A549 (cell line): ENCODE data around the gene NCOR2. TPM values are rescaled to one million over a fixed set of nuclear protein-coding genes. Genes with fewer than 3 reads are reported as not detected.

ENCODE experiments used
- ATAC-seq, 2 experiments: fragments of 200-7000 bp in 1 of 2; fragments of >200 bp in 1 of 2; cut with Nextera tagmentation in 1 of 2; cut with Tn5 transposase in 1 of 2; 3 replicates each; pipeline versions ENCODE4 v1.8.0 to v1.9.1; 2018 to 2020; ENCODE audit warnings: mild to moderate bottlenecking in 1 of 2, moderate library complexity in 1 of 2
- CTCF ChIA-PET: fragments of 300-600 bp; sonication (Branson Sonifier 250); formaldehyde crosslinking; extraction: SDS; loops from one replicate; lab custom pipeline; 2021; ENCODE audit warnings: antibody characterized with exemption, inconsistent platforms; lab: Yijun Ruan, JAX
- POLR2A ChIA-PET: fragments of 350-600 bp; formaldehyde crosslinking; extraction: SDS; loops from one replicate; lab custom pipeline; 2021; ENCODE audit warnings: antibody characterized with exemption, inconsistent platforms; lab: Yijun Ruan, JAX
- DNase-seq, 2 experiments: peaks; one replicate each; pipeline versions ENCODE4 v3.0.0 to v3.0.0-alpha.2; 2011 to 2016; ENCODE audit warnings: low read depth in 1 of 2, low spot score in 1 of 2
- FAIRE-seq: peaks from 2 replicates; lab custom pipeline; 2011; peaks lifted over from hg19 to GRCh38; lab: Jason Lieb, UNC
- H3K27ac ChIP-seq, 2 experiments: fragments of >200 bp; sonication (Bioruptor Twin); formaldehyde crosslinking; 3 replicates each; pipeline ENCODE4 v1.5.1; 2016 to 2017
- H3K4me1 ChIP-seq: fragments of >200 bp; sonication (Bioruptor Twin); formaldehyde crosslinking; 3 replicates; pipeline ENCODE4 v1.6.1; 2016
- H3K4me2 ChIP-seq: fragments of >200 bp; sonication (Bioruptor Twin); formaldehyde crosslinking; 3 replicates; pipeline ENCODE4 v1.6.1; 2016
- H3K4me3 ChIP-seq: fragments of >200 bp; sonication (Bioruptor Twin); formaldehyde crosslinking; 3 replicates; pipeline ENCODE4 v1.5.1; 2016
- H3K9me3 ChIP-seq: fragments of >200 bp; sonication (Bioruptor Twin); formaldehyde crosslinking; 3 replicates; pipeline ENCODE4 v1.6.1; 2016
- CBX2 ChIP-seq: fragments of 200-600 bp; sonication (generic); IDR thresholded peaks from 2 replicates; pipeline ENCODE4 v1.6.1; 2016; ENCODE audit warnings: low read depth, mild to moderate bottlenecking, borderline replicate concordance
- CEBPB ChIP-seq, 2 experiments: fragments of >200 bp in 1 of 2; sonication (Bioruptor Twin) in 1 of 2; formaldehyde crosslinking in 1 of 2; IDR thresholded peaks; 2 replicates each; pipeline ENCODE4 v1.6.1; 2012 to 2016
- CHD4 ChIP-seq: fragments of 200-600 bp; sonication (generic); IDR thresholded peaks from 2 replicates; pipeline ENCODE4 v1.6.1; 2016; ENCODE audit warnings: antibody characterized with exemption, mild to moderate bottlenecking, borderline replicate concordance
- EHMT2 ChIP-seq: fragments of 200-600 bp; sonication (generic); IDR thresholded peaks from 2 replicates; pipeline ENCODE4 v1.6.1; 2016; ENCODE audit warnings: antibody characterized with exemption, low read depth, mild to moderate bottlenecking, moderate library complexity
- FOSB ChIP-seq: fragments of 250-450 bp; sonication (Bioruptor Pico); IDR thresholded peaks from 2 replicates; pipeline ENCODE4 v1.5.0; 2020; ENCODE audit warnings: mild to moderate bottlenecking, moderate library complexity
- GATA3 ChIP-seq: IDR thresholded peaks from 2 replicates; pipeline ENCODE4 v1.6.1; 2012; ENCODE audit warnings: borderline replicate concordance
- HDAC2 ChIP-seq: fragments of 200-600 bp; sonication (generic); IDR thresholded peaks from 2 replicates; pipeline ENCODE4 v1.6.1; 2016
- HOXB5 ChIP-seq: fragments of 250-450 bp; sonication (Bioruptor Pico); IDR thresholded peaks from 2 replicates; pipeline ENCODE4 v1.5.0; 2020; ENCODE audit warnings: mild to moderate bottlenecking, moderate library complexity
- JUNB ChIP-seq: fragments of >200 bp; sonication (Bioruptor Twin); formaldehyde crosslinking; IDR thresholded peaks from 2 replicates; pipeline ENCODE4 v1.6.1; 2016
- KDM1A ChIP-seq: fragments of 200-600 bp; sonication (generic); IDR thresholded peaks from 2 replicates; pipeline ENCODE4 v1.6.1; 2016; ENCODE audit warnings: low read depth, mild to moderate bottlenecking
- KDM5A ChIP-seq: fragments of 200-600 bp; sonication (generic); IDR thresholded peaks from 2 replicates; pipeline ENCODE4 v1.6.1; 2016; ENCODE audit warnings: antibody characterized with exemption, mild to moderate bottlenecking
- NFE2L2 ChIP-seq: fragments of 150-350 bp; conservative IDR thresholded peaks from 2 replicates; pipeline ENCODE4 v1.6.1; 2014; ENCODE audit warnings: low read length
- NPAS2 ChIP-seq: fragments of 250-450 bp; sonication (Bioruptor Pico); IDR thresholded peaks from 2 replicates; pipeline ENCODE4 v1.8.0; 2022; ENCODE audit warnings: mild to moderate bottlenecking, moderate library complexity, borderline replicate concordance
- PHF8 ChIP-seq: fragments of 200-600 bp; sonication (generic); IDR thresholded peaks from 2 replicates; pipeline ENCODE4 v1.6.1; 2016; ENCODE audit warnings: low read depth, mild to moderate bottlenecking, antibody characterized with exemption, moderate library complexity, borderline replicate concordance
- RAD21 ChIP-seq, 2 experiments: fragments of >200 bp in 1 of 2; sonication (Bioruptor Twin) in 1 of 2; formaldehyde crosslinking in 1 of 2; IDR thresholded peaks in 1 of 2; conservative IDR thresholded peaks in 1 of 2; 2 replicates in 1 of 2; 3 replicates in 1 of 2; pipeline ENCODE4 v1.6.1; 2012 to 2018; ENCODE audit warnings: inconsistent platforms in 1 of 2
- RARB ChIP-seq: fragments of 250-450 bp; sonication (Bioruptor Pico); IDR thresholded peaks from 2 replicates; pipeline ENCODE4 v1.8.0; 2021; ENCODE audit warnings: mild to moderate bottlenecking, moderate library complexity
- RFX5 ChIP-seq: fragments of 450-650 bp; IDR thresholded peaks from 2 replicates; pipeline ENCODE4 v1.7.1; 2014; ENCODE audit warnings: antibody characterized with exemption, mild to moderate bottlenecking, moderate library complexity
- SMC3 ChIP-seq: fragments of >200 bp; sonication (Bioruptor Twin); formaldehyde crosslinking; IDR thresholded peaks from 3 replicates; pipeline ENCODE4 v1.6.1; 2018; ENCODE audit warnings: inconsistent platforms
- TP53 ChIP-seq: fragments of 250-450 bp; sonication (Bioruptor Pico); IDR thresholded peaks from 2 replicates; pipeline ENCODE4 v1.5.0; 2021; ENCODE audit warnings: mild to moderate bottlenecking, moderate library complexity
- ZFP36 ChIP-seq: fragments of 450-650 bp; IDR thresholded peaks from 2 replicates; pipeline ENCODE4 v1.6.1; 2014; ENCODE audit warnings: borderline replicate concordance; ENCODE audit not compliant: partially characterized antibody
- ZSCAN20 ChIP-seq: fragments of 250-450 bp; sonication (Bioruptor Pico); IDR thresholded peaks from 2 replicates; pipeline ENCODE4 v1.8.0; 2022; ENCODE audit warnings: mild to moderate bottlenecking, moderate library complexity
- WGBS: methylation state at CpG from one replicate; pipeline ENCODE4 v1.1.6; 2017; ENCODE audit errors: missing lambda C conversion rate; 5-methylcytosine and 5-hydroxymethylcytosine counted together
- polyA plus RNA-seq, 4 experiments: library from polyadenylated mRNA; depleted of rRNA in 3 of 4; stranded (reverse); fragments of >200 nt; fragmentation: RNase III in 1 of 4; extraction: RNeasy Plus Mini Kit Qiagen cat#74134 plus additional on column Dnase treatment in 1 of 4; gene quantifications; 2 replicates in 3 of 4; 3 replicates in 1 of 4; pipeline ENCODE4 v1.2.3, GENCODE V29; 2011 to 2017
- TF ChIP-seq, protein P1 (sequence below): fragments of >200 bp; sonication (Bioruptor Twin); formaldehyde crosslinking; IDR thresholded peaks from 3 replicates; pipeline ENCODE4 v1.5.1; 2016
- TF ChIP-seq, protein P2 (sequence below): fragments of 450-650 bp; IDR thresholded peaks from 2 replicates; pipeline ENCODE4 v1.6.1; 2014; ENCODE audit warnings: antibody characterized with exemption

The NCOR2 gene
- polyA plus RNA-seq, 2 of the 4 experiments (the other 2 are of a cell fraction): 14.1 to 151 TPM

DNA sequence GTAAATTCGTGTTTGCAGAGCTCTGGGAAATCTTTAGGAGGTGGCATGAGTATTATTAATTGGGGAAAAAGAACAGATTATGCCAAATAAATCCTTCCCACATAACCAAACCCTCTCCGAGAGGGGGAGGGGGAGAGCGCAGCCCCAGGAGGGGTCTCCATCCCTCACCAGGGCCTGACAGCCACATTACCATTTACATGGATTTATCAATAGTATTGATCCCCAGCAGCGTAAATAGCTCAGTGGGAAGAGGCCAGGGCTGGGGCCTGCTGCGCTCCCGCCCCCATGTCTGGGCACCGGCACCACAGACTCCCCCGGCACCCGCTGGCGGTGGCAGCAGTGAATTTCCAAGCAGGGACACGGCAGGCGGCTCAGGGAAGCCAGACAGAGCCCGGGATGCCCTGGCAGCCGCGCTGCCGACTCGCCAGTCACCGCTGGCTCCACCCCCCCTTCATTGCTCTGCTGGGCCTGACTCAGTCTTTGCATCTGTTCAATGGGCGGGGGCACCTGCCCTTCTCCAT is 2.4 kb downstream of the NCOR2 start:
- peak overlapping the region in 1 of 2 experiments; percentile 99; a peak in 3 of 6 replicates for H3K27ac ChIP-seq
- DNase-seq: no peak
- ATAC-seq: no peak
- peak overlapping the region; percentile 92 for H3K4me2 ChIP-seq
- peaks cover 33% of the 10 kb centered on the region for H3K4me1 ChIP-seq
- CTCF ChIA-PET: interaction anchor here (1.4 kb wide), 1 partner anchor 200 kb away, joined by 3 read pairs; no protein-coding TSS in a partner anchor
- 66% methylated on average over 13 of the region's 19 CpGs for WGBS
- FAIRE-seq: no peak
- peak overlapping the region; percentile 92; the same call in 2 of the 3 replicates for H3K4me3 ChIP-seq
- TF ChIP-seq HDAC2: no peak
- TF ChIP-seq KDM1A: peak; percentile 55; the same call in 1 of the 2 replicates
- POLR2A ChIA-PET: no interaction called here
- no peaks in the 10 kb centered on the region for H3K9me3 ChIP-seq

DNA sequence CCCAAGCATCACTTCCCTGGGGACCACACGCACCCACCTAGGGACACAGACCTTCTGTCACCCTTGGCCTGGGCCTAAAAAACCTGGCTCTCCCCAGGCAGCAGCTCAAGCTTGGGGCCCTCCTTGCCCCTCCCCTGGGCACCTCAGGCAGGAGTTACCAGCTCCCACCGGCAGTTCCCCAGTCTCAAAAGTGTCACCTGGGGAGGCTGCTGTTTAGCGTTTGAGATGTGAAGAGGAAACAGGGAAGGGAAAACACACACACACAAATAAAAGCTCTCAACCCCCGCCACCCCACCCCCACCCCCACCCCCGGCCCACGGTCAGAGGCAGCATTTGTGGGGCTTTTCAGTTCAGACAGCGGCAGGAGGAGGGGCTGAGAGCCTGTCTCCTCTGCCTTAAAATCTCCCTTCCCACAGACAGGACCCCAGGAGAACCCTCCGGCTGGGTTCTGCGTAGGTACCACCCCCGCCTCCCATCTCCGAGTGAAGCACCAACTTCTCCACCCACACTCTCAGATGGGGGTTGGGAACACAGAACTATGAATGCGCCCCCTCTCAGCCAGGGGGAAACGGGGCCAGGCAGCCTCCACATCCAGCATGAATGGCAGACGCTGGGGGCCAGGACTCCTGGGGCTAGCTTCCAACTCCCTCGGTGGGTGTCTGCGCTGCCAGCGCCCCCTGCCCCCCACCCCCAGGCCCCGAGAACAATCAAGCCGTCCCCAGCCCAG is 3.0 kb downstream of the NCOR2 start:
- no peak for DNase-seq
- Histone ChIP-seq H3K4me1 (peaks cover 33% of the 10 kb centered on the region), H3K4me3 (no peak overlapping the region), H3K27ac (peak overlapping the region in 1 of 2 experiments; percentile 99; a peak in 3 of 6 replicates), H3K9me3 (no peaks in the 10 kb centered on the region)
- FAIRE-seq: no peak
- CTCF ChIA-PET: interaction anchor here (1.2 to 2.3 kb wide), 3 partner anchors 27 to 200 kb away, joined by 3 to 6 read pairs (median 3); no protein-coding TSS in a partner anchor
- WGBS: 51% methylated on average over 16 of the region's 19 CpGs
- POLR2A ChIA-PET: no interaction called here
- TF ChIP-seq CBX2 (no peak), NFE2L2 (no peak), HDAC2 (no peak), RAD21 (conservative IDR thresholded peaks at IDR 0.05 in 1 of 2, IDR thresholded peaks at IDR 0.05 in 1 of 2) (no peak), JUNB (no peak), EHMT2 (no peak), ZSCAN20 (CRISPR knock-in tag) (no peak), NPAS2 (no peak), SMC3 (no peak), KDM5A (no peak), TP53 (CRISPR knock-in tag) (no peak), CEBPB (IDR thresholded peaks at IDR 0.05) (no peak), HOXB5 (no peak), CHD4 (no peak), RARB (CRISPR knock-in tag) (no peak), KDM1A (no peak), PHF8 (no peak)
- TF ChIP-seq, all 56 proteins: peak for 0
- no peak for ATAC-seq
- peak overlapping the region; percentile 92 for H3K4me2 ChIP-seq

DNA sequence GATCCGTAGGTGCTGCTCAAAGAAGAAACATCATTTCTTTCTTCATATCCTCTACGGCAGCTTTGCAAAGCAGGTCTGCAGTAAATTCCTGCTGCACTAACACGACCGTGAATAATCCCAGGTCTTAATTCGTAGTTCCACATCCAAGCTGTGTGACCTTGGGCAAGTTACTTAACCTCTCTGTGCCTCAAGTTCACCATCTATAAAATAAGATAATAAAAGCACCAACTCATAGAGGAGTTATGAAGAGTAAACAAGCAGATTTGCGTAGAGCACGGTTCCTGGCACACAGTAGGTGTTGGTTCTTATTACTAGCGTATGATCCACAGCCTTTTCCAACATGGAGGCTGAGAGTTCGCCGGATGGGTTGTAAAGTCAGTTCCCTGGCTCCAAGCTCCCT is 3.6 kb downstream of the NCOR2 start:
- CTCF ChIA-PET: interaction anchor here (1.2 to 2.3 kb wide), 2 partner anchors 26 to 187 kb away, joined by 3 to 6 read pairs; no protein-coding TSS in a partner anchor
- Histone ChIP-seq H3K4me1 (peaks cover 29% of the 10 kb centered on the region), H3K9me3 (no peaks in the 10 kb centered on the region), H3K27ac (peak overlapping the region in 1 of 2 experiments; percentile 99; a peak in 3 of 6 replicates), H3K4me3 (no peak overlapping the region), H3K4me2 (peak overlapping the region; percentile 92; the same call in 1 of the 3 replicates)
- POLR2A ChIA-PET: no interaction called here
- FAIRE-seq: no peak
- WGBS: 88% methylated on average over 10 of the region's 10 CpGs
- no peak for DNase-seq
- no peak for ATAC-seq
- TF ChIP-seq HDAC2 (peak; percentile 90), FOSB (peak; percentile 79; the same call in 1 of the 2 replicates), CBX2 (no peak), KDM1A (peak; percentile 98), ZSCAN20 (CRISPR knock-in tag) (0 out of 2 replicates have a peak, but pooled peaks have one; percentile 38), ZFP36 (peak; percentile 91)

DNA sequence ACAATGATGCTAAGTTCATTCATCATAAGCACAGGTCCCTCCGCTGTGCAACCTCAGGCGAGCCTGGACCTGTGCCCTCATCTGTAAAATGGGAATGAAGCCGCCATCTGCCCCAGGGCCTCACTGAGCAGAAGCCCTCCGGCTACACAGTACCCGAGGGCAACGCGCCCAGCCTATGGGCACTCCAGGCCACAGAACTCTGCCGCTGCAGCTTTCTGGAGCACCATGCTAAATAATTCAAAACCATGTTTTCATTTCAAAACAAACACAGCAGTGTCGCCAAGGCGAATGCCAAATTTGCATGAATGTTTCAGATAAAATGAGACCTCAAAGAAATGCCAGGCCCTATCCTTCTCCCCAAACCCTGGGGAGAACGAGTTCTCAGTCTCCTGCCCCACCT is 4.0 kb downstream of the NCOR2 start:
- DNase-seq: no peak
- no peak overlapping the region for H3K27ac ChIP-seq
- POLR2A ChIA-PET: no interaction called here

More for the DNA sequence above, 4.0 kb downstream of the NCOR2 start:
- H3K4me3 ChIP-seq: no peak overlapping the region
- no peak for FAIRE-seq
- 93% methylated on average over 11 of the region's 11 CpGs for WGBS
- H3K4me2 ChIP-seq: no peak overlapping the region
- no peak for ATAC-seq
- H3K9me3 ChIP-seq: no peaks in the 10 kb centered on the region
- CTCF ChIA-PET: interaction anchor here (0.9 to 2.3 kb wide), 3 partner anchors 26 to 204 kb away, joined by 3 to 6 read pairs (median 3); no protein-coding TSS in a partner anchor
- no peak for TF ChIP-seq ZSCAN20 (CRISPR knock-in tag)
- TF ChIP-seq, protein P1, sequence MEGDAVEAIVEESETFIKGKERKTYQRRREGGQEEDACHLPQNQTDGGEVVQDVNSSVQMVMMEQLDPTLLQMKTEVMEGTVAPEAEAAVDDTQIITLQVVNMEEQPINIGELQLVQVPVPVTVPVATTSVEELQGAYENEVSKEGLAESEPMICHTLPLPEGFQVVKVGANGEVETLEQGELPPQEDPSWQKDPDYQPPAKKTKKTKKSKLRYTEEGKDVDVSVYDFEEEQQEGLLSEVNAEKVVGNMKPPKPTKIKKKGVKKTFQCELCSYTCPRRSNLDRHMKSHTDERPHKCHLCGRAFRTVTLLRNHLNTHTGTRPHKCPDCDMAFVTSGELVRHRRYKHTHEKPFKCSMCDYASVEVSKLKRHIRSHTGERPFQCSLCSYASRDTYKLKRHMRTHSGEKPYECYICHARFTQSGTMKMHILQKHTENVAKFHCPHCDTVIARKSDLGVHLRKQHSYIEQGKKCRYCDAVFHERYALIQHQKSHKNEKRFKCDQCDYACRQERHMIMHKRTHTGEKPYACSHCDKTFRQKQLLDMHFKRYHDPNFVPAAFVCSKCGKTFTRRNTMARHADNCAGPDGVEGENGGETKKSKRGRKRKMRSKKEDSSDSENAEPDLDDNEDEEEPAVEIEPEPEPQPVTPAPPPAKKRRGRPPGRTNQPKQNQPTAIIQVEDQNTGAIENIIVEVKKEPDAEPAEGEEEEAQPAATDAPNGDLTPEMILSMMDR: no peak
- TF ChIP-seq GATA3: no peak
- no peak for TF ChIP-seq ZFP36
- TF ChIP-seq, protein P2, sequence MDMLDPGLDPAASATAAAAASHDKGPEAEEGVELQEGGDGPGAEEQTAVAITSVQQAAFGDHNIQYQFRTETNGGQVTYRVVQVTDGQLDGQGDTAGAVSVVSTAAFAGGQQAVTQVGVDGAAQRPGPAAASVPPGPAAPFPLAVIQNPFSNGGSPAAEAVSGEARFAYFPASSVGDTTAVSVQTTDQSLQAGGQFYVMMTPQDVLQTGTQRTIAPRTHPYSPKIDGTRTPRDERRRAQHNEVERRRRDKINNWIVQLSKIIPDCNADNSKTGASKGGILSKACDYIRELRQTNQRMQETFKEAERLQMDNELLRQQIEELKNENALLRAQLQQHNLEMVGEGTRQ: no peak
- TF ChIP-seq RFX5: no peak
- TF ChIP-seq CBX2: no peak
- TF ChIP-seq NPAS2: no peak
- no peak for TF ChIP-seq TP53 (CRISPR knock-in tag)
- H3K4me1 ChIP-seq: peaks cover 25% of the 10 kb centered on the region
